Measurements from ENCODE around the gene EGLN3.

EGLN3 gene

DNA sequence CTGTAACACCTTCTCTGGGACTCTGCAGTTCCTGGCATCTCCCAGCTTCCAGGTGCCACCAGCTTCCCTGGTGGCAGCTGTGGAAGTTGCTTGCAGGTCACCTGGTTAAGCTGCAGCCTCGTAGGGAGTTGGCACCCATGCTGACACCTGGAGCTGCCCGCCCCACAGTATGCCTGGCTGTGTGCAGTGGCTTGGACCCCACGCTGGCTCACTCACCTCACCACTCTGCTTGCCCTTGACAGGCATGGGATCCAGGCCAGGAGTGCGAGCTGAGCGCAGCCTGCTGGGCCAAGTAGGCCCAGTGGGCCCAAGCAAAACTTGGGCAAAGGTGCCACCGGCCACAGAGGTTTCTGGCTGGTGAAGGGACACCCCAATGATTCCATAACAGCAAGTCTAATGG lies 48.5 kb downstream of the EGLN3 start:
- H3K27ac ChIP-seq, result no peak overlapping the region
- H3K4me3 ChIP-seq, result no peak overlapping the region
- DNase-seq, result no peak
- TF ChIP-seq, protein P1, sequence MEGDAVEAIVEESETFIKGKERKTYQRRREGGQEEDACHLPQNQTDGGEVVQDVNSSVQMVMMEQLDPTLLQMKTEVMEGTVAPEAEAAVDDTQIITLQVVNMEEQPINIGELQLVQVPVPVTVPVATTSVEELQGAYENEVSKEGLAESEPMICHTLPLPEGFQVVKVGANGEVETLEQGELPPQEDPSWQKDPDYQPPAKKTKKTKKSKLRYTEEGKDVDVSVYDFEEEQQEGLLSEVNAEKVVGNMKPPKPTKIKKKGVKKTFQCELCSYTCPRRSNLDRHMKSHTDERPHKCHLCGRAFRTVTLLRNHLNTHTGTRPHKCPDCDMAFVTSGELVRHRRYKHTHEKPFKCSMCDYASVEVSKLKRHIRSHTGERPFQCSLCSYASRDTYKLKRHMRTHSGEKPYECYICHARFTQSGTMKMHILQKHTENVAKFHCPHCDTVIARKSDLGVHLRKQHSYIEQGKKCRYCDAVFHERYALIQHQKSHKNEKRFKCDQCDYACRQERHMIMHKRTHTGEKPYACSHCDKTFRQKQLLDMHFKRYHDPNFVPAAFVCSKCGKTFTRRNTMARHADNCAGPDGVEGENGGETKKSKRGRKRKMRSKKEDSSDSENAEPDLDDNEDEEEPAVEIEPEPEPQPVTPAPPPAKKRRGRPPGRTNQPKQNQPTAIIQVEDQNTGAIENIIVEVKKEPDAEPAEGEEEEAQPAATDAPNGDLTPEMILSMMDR (IDR thresholded peaks at IDR 0.05), result no peak
- H3K4me1 ChIP-seq, result no peaks in the 10 kb centered on the region
- H3K36me3 ChIP-seq, result no peaks in the 10 kb centered on the region
- intact Hi-C loops (cut with DNase I; ENCODE audit: low total_unique reads), result no loop called here
- no peaks in the 10 kb centered on the region for H3K9me3 ChIP-seq
- peaks cover 0 to 3% of the 10 kb centered on the region in 2 donors for H3K27me3 ChIP-seq

DNA sequence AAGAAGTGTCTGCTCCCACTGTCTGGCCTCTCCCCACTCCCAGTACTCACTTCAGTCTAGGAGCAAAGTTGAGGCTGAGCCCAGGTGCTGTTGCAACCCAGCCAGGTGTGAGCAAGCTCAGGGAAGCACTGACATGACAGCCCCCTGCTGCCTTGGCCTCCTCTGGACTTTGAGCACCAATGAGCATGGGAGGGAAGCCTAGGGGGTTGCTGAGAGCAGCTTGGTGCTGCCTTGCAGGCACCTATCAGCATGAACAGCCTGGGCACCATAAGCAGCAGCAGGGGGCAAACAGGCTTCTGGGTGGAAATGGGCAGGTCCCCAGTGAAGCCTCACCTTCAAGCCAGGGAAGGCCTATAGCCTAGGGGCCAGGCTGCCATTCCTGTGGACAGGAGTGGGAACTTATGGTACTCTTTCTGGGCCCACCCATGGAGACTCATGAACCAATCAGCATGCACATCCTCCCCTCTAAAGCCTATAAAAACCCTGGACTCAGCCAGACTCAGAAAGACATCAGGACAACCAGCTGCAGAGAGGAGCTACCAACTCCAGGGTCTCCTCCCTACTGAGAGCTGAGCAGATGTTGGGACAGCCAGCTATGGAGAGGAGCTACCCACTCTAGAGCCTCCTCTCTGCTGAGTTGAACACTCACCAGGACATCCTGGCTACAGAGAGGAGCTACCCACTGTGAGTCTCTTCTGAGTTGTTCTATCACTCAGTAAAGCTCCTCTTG lies 49.3 kb downstream of the EGLN3 start:
- H3K4me3 ChIP-seq, result no peak overlapping the region
- TF ChIP-seq, protein P1 (IDR thresholded peaks at IDR 0.05), result no peak
- H3K9me3 ChIP-seq, result no peaks in the 10 kb centered on the region
- no peak for DNase-seq
- peaks cover 0 to 3% of the 10 kb centered on the region in 2 donors for H3K27me3 ChIP-seq
- no peaks in the 10 kb centered on the region for H3K4me1 ChIP-seq
- no peaks in the 10 kb centered on the region for H3K36me3 ChIP-seq
- no peak overlapping the region for H3K27ac ChIP-seq
- intact Hi-C loops (cut with DNase I; ENCODE audit: low total_unique reads), result no loop called here

DNA sequence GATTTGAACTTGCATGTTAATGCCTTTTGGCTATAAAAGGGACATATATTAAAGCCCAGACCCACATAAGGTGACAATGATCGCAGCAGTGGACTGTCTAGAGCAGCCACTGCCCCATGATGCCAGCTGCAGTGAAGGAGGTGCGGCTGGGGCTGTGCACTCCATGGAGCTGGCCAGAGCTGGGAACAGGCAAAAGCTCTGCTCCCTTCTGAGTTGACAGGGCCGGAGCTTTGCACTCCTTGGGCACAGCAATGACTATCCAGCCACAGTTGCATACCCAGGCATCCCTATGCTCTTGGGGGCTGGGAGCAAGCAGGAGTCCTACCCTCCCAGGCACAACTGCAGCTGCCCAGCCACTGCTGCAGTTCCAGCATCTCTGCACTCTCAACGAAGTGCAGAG lies 50.2 kb downstream of the EGLN3 start:
- no peak overlapping the region for H3K27ac ChIP-seq
- H3K4me3 ChIP-seq, result no peak overlapping the region
- intact Hi-C loops (cut with DNase I; ENCODE audit: low total_unique reads), result no loop called here
- no peak for DNase-seq
- TF ChIP-seq, protein P1 (IDR thresholded peaks at IDR 0.05), result no peak
- H3K4me1 ChIP-seq, result no peaks in the 10 kb centered on the region
- no peaks in the 10 kb centered on the region for H3K9me3 ChIP-seq
- H3K27me3 ChIP-seq, result peaks cover 0 to 3% of the 10 kb centered on the region in 2 donors
- H3K36me3 ChIP-seq, result no peaks in the 10 kb centered on the region

DNA sequence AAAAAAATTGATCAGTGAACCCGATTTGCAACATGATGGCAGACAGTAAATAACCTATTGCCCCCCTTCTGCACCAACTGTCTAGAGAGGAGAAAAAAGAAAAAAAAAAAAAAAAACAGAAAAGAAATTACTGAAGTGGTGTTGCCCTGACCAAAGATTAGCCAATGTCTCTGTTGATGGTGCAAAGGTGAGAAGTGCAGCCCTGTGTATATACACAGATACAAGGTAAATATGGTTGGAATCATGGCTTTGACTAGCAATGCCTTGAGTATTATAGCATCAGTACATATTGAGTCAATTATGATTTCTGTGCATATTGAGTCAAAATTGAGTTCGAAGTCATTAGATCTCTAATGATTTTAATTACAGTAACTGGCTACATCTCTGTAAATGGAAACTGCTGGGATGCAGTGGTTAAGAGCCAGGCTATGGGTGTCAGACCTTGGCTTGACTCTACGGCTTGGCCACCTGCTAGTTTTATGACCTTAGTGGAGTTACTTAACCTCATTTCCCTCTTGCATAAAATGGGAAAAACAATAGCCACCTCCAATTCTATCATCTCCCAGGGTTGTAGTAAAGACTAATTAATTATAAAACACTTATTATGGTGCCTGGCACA lies 51.0 kb downstream of the EGLN3 start:
- intact Hi-C loops (cut with DNase I; ENCODE audit: low total_unique reads), result no loop called here
- Histone ChIP-seq H3K9me3 (no peaks in the 10 kb centered on the region), H3K4me1 (no peaks in the 10 kb centered on the region), H3K27me3 (peaks cover 0 to 3% of the 10 kb centered on the region in 2 donors), H3K4me3 (no peak overlapping the region), H3K36me3 (no peaks in the 10 kb centered on the region), H3K27ac (no peak overlapping the region)
- TF ChIP-seq, protein P1 (IDR thresholded peaks at IDR 0.05), result no peak
- no peak for DNase-seq

DNA sequence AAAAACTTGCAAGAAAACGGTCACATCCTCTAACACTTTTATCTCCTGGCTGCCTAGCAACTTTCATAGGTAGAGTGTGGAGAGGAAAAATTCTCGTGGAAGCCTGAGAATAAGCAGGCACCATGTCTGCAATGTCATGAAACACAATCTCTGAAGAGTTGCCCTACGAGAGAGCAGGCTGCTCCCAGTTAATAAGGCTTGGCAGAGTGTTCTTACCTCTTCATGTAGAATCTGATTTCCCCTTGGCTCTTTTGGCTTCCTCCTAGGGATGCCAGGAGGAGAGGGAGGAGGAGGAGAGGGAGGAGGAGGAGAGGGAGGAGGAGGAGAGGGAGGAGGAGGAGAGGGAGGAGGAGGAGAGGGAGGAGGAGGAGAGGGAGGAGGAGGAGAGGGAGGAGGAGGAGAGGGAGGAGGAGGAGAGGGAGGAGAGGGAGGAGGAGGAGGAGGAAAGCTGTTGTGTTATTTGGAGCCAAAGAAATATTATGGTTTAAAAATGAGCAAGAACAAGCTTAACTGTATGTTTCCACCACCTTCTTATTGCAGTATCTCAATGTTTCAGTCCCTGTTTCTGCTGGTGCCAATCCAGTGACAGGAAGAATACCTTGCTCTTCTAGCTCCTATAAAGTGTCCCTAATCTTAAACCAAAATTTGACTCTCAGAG lies 52.9 kb downstream of the EGLN3 start:
- H3K27me3 ChIP-seq, result peaks cover 0 to 3% of the 10 kb centered on the region in 2 donors
- TF ChIP-seq, protein P1 (IDR thresholded peaks at IDR 0.05), result no peak
- peaks cover 0 to 4% (median 0%) of the 10 kb centered on the region in 3 donors for H3K9me3 ChIP-seq
- intact Hi-C loops (cut with DNase I; ENCODE audit: low total_unique reads), result no loop called here
- DNase-seq, result no peak
- no peaks in the 10 kb centered on the region for H3K36me3 ChIP-seq
- no peaks in the 10 kb centered on the region for H3K4me1 ChIP-seq
- no peak overlapping the region for H3K4me3 ChIP-seq
- no peak overlapping the region for H3K27ac ChIP-seq

Measured in tibial artery (tissue), 4 donors.